Activated naive CD8-positive, alpha-beta T cell treated with anti-CD3 and anti-CD28 coated beads for 36 hours (primary cell): ENCODE measurements around the gene FBXL19. TPM values are rescaled to one million over a fixed set of nuclear protein-coding genes. Genes with fewer than 3 reads are reported as not detected.

ENCODE experiments used
- DNase-seq: peaks from one replicate; pipeline ENCODE4 v3.0.0; 2021
- H3K27ac Mint-ChIP-seq: one replicate; pipeline ENCODE4 v1.8.0; 2022; ENCODE audit warnings: mild to moderate bottlenecking, moderate library complexity, mixed read lengths
- H3K27me3 Mint-ChIP-seq: one replicate; pipeline ENCODE4 v1.8.0; 2022; ENCODE audit warnings: mild to moderate bottlenecking, mixed read lengths
- H3K36me3 Mint-ChIP-seq: one replicate; pipeline ENCODE4 v1.8.0; 2021; ENCODE audit warnings: mild to moderate bottlenecking, mixed read lengths
- H3K4me1 Mint-ChIP-seq: one replicate; pipeline ENCODE4 v1.8.0; 2021; ENCODE audit warnings: mixed read lengths
- H3K4me3 Mint-ChIP-seq: one replicate; pipeline ENCODE4 v1.8.0; 2022; ENCODE audit warnings: mild to moderate bottlenecking, moderate library complexity, mixed read lengths
- H3K9me3 Mint-ChIP-seq: one replicate; pipeline ENCODE4 v1.8.0; 2022; ENCODE audit warnings: mixed read lengths
- total RNA-seq, 2 experiments: library from RNA; stranded (reverse); gene quantifications; one replicate each; pipeline ENCODE4 v1.2.3, GENCODE V29; 2021

FBXL19 gene
- total RNA-seq, 2 experiments from 2014 or later, result 24.9 to 27.0 TPM

GRCh38 chr16:30991052-30991451, 67.7 kb downstream of the FBXL19 start:
- H3K4me3 Mint-ChIP-seq, result no peak overlapping the region
- no peak for DNase-seq
- H3K4me1 Mint-ChIP-seq, result peaks cover 4% of the 10 kb centered on the region
- H3K36me3 Mint-ChIP-seq, result no peaks in the 10 kb centered on the region
- no peak overlapping the region for H3K27ac Mint-ChIP-seq
- H3K9me3 Mint-ChIP-seq, result no peaks in the 10 kb centered on the region
- H3K27me3 Mint-ChIP-seq, result no peaks in the 10 kb centered on the region

- Mint-ChIP-seq H3K27ac (no peak overlapping the region), H3K4me1 (peaks cover 9% of the 10 kb centered on the region), H3K9me3 (no peaks in the 10 kb centered on the region), H3K4me3 (no peak overlapping the region), H3K36me3 (no peaks in the 10 kb centered on the region), H3K27me3 (no peaks in the 10 kb centered on the region)
- DNase-seq, result no peak
Measured at GRCh38 chr16:30992276-30992780, 69.0 kb downstream of the FBXL19 start.

DNA sequence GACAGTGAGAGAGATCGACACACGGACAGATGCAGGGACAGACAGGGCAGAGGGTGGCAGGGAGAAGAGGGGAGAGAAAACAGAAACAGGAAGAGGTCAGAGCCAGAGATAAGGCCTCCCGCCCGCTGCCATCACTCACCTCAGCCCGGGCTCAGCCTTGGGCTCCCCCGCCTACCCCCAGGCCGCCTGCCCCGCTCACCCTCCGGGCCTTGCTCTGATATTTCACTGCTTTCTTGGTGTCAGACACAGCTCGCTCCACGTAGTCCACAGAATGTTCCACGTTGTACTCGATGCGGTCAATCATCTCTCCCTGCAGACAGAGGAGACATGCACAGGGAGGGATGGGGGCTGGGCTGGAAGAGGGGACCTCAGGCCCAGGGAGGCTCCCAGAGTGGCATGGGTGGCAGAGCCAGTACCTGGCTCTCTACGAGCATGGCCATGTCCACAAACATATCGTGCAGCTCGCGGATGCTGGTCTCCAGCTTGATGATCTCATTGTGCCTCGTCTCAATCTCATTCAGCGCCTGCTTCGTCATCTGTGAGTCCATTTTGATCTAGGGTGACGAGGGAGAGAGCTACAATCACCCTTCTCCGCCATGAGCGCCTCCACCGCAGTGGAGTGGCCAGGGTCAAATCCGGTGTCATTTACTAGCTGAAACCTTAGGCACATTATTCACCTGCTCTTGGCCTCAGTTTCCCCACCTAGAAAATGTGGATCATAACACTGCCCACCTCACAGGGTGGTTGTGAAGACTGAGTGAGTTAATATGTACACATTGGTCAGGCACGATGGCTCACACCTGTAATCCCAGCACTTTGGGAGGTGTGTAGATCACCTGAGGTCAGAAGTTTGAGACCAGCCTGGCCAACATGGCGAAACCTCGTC, 69.8 kb downstream of the FBXL19 start:
- Mint-ChIP-seq H3K27me3 (no peaks in the 10 kb centered on the region), H3K36me3 (no peaks in the 10 kb centered on the region), H3K4me3 (no peak overlapping the region), H3K9me3 (no peaks in the 10 kb centered on the region), H3K4me1 (peaks cover 9% of the 10 kb centered on the region), H3K27ac (no peak overlapping the region)
- no peak for DNase-seq

DNA sequence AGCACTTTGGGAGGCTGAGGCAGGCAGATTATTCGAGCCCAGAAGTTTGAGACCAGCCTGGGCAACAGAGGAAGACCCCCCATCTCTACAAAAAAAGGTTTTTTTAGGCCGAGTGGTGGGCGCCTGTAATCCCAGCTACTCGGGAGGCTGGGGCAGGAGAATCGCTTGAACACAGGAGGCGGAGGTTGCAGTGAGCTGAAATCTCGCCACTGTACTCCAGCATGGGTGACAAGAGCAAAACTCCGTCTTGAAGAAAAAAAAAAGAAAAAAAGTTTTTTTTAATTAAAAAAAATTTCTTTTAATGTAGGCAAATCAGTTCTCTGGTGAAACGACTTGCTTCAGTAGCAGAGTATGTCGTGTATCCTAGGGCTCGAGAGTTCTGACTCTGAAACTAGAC, 72.6 kb downstream of the FBXL19 start:
- no peaks in the 10 kb centered on the region for H3K27me3 Mint-ChIP-seq
- no peaks in the 10 kb centered on the region for H3K9me3 Mint-ChIP-seq
- no peak for DNase-seq
- H3K4me3 Mint-ChIP-seq, result peak overlapping the region; percentile 83
- no peaks in the 10 kb centered on the region for H3K36me3 Mint-ChIP-seq
- no peak overlapping the region for H3K27ac Mint-ChIP-seq
- H3K4me1 Mint-ChIP-seq, result peaks cover 9% of the 10 kb centered on the region

DNA sequence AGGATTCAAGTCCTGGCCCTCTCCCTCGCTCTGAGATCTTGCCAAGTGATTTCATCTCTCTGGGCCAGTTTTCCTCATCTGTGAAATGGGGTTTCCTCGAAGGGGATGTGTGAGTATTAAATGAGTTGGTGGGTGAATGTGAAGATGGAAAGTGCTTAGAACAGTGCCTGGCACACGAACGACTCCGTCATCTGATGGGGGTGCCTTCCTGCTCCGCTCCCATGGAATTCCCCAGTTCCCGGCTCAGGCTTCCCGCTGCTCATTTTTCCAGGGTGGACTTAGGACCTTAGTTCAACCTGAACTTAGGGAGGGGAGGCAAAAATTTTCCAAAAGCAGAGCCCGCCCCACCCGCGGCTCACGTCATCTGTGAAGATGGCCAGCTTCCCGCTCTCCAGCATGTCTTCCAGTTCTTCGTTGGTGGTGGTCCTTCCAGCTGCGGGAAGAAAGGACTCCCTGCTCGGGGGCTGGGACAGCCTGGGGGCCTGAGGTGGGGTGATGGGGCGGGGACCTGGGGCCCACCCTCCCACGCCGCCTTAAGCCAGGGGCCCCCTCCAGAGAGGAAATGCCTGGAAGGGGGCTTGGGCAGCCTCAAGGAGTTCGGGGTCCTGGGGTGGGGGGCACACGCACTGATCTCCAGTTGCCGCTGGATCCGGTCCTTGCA, 73.1 kb downstream of the FBXL19 start:
- no peaks in the 10 kb centered on the region for H3K36me3 Mint-ChIP-seq
- H3K4me3 Mint-ChIP-seq, result peak overlapping the region; percentile 83
- DNase-seq, result no peak
- H3K27me3 Mint-ChIP-seq, result no peaks in the 10 kb centered on the region
- H3K4me1 Mint-ChIP-seq, result peaks cover 9% of the 10 kb centered on the region
- H3K9me3 Mint-ChIP-seq, result no peaks in the 10 kb centered on the region
- H3K27ac Mint-ChIP-seq, result peak overlapping the region; percentile 80

- Mint-ChIP-seq H3K36me3 (no peaks in the 10 kb centered on the region), H3K4me1 (peaks cover 9% of the 10 kb centered on the region), H3K4me3 (peak overlapping the region; percentile 83), H3K9me3 (no peaks in the 10 kb centered on the region), H3K27me3 (no peaks in the 10 kb centered on the region), H3K27ac (peak overlapping the region; percentile 80)
- DNase-seq, result peak; percentile 79
Measured at GRCh38 chr16:30996985-30997724, 73.8 kb downstream of the FBXL19 start.

GRCh38 chr16:30997725-30998711, 74.6 kb downstream of the FBXL19 start:
- Mint-ChIP-seq H3K36me3 (no peaks in the 10 kb centered on the region), H3K27ac (no peak overlapping the region), H3K9me3 (no peaks in the 10 kb centered on the region)

More at GRCh38 chr16:30997725-30998711, 74.6 kb downstream of the FBXL19 start:
- DNase-seq, result no peak
- Mint-ChIP-seq H3K27me3 (no peaks in the 10 kb centered on the region), H3K4me3 (peak overlapping the region; percentile 52), H3K4me1 (peaks cover 9% of the 10 kb centered on the region)

Other genes with a start within 250 kb of the FBXL19 start
- gene SRCAP, start 224.4 kb upstream of the FBXL19 start, total RNA-seq, result 10 to 100 TPM; 66.1 to 72.6 TPM
- gene PHKG2, start 175.1 kb upstream of the FBXL19 start, total RNA-seq, result 10 to 100 TPM; 31.1 to 32.0 TPM
- 1 to 10 TPM; 3.7 to 6.4 TPM for gene CFAP119, start 161.5 kb upstream of the FBXL19 start, total RNA-seq
- 100 to 1,000 TPM in 1 of 2 experiments, 10 to 100 TPM in 1; 95.2 to 107 TPM for gene RNF40, start 161.2 kb upstream of the FBXL19 start, total RNA-seq
- 1 to 10 TPM; 5.4 to 5.5 TPM for gene ZNF629, start 136.4 kb upstream of the FBXL19 start, total RNA-seq
- gene BCL7C, start 29.5 kb upstream of the FBXL19 start, total RNA-seq, result 10 to 100 TPM; 20.8 to 22.0 TPM
- under 1 TPM; 0.16 to 0.38 TPM for gene CTF1, start 27.0 kb upstream of the FBXL19 start, total RNA-seq
- gene ORAI3, start 25.5 kb downstream of the FBXL19 start, total RNA-seq, result 1 to 10 TPM; 5.4 to 5.7 TPM
- 10 to 100 TPM; 28.5 to 31.7 TPM for gene SETD1A, start 34.2 kb downstream of the FBXL19 start, total RNA-seq
- 1 to 10 TPM; 1.5 TPM for gene HSD3B7, start 61.6 kb downstream of the FBXL19 start, total RNA-seq
- 1 to 10 TPM; 1.3 to 1.6 TPM for gene STX1B, start 87.1 kb downstream of the FBXL19 start, total RNA-seq
- 10 to 100 TPM; 32.4 to 33.0 TPM for gene STX4, start 110.0 kb downstream of the FBXL19 start, total RNA-seq
- gene ZNF668, start 150.7 kb downstream of the FBXL19 start, total RNA-seq, result 10 to 100 TPM; 17.3 to 18.5 TPM
- 10 to 100 TPM; 20.0 to 21.8 TPM for gene ZNF646, start 150.8 kb downstream of the FBXL19 start, total RNA-seq
- 1 to 10 TPM; 3.0 to 3.1 TPM for gene PRSS53, start 165.4 kb downstream of the FBXL19 start, total RNA-seq
- gene VKORC1, start 171.2 kb downstream of the FBXL19 start, total RNA-seq, result 10 to 100 TPM; 57.9 to 61.3 TPM
- 10 to 100 TPM; 45.5 to 49.3 TPM for gene BCKDK, start 184.8 kb downstream of the FBXL19 start, total RNA-seq
- gene KAT8, start 194.1 kb downstream of the FBXL19 start, total RNA-seq, result 10 to 100 TPM; 48.9 to 49.9 TPM
- gene PRSS8, start 212.2 kb downstream of the FBXL19 start, total RNA-seq, result not detected
- under 1 TPM in 1 of 2 experiments, not detected in 1; 0.74 TPM for gene PRSS36, start 226.5 kb downstream of the FBXL19 start, total RNA-seq